ENCODE data around the gene PTPRJ.

Gene PTPRJ

GRCh38 chr11:48058788-48059187 lies 78.4 kb downstream of the PTPRJ start:
- DNase-seq (ENCODE audit: low read depth in 3 of 3, low spot score in 1 of 3): no peak

GRCh38 chr11:48062649-48063048 lies 82.3 kb downstream of the PTPRJ start:
- DNase-seq (ENCODE audit: low read depth in 3 of 3, low spot score in 1 of 3): no peak

- DNase-seq (ENCODE audit: low read depth in 3 of 3, low spot score in 1 of 3): no peak
Measured at GRCh38 chr11:48063424-48063978, 83.1 kb downstream of the PTPRJ start.

- no peak for DNase-seq (ENCODE audit: low read depth in 3 of 3, low spot score in 1 of 3)
Measured at GRCh38 chr11:48064306-48064705, 83.9 kb downstream of the PTPRJ start.

- DNase-seq (ENCODE audit: low read depth in 3 of 3, low spot score in 1 of 3): no peak
Measured at GRCh38 chr11:48066881-48067800, 86.8 kb downstream of the PTPRJ start.

- DNase-seq (ENCODE audit: low read depth in 3 of 3, low spot score in 1 of 3): no peak
Measured at GRCh38 chr11:48073031-48073861, 92.9 kb downstream of the PTPRJ start.

- no peak for DNase-seq (ENCODE audit: low read depth in 3 of 3, low spot score in 1 of 3)
Measured at GRCh38 chr11:48074425-48075181, 94.2 kb downstream of the PTPRJ start.

GRCh38 chr11:48075637-48076036 lies 95.3 kb downstream of the PTPRJ start:
- no peak for DNase-seq (ENCODE audit: low read depth in 3 of 3, low spot score in 1 of 3)

- DNase-seq (ENCODE audit: low read depth in 3 of 3, low spot score in 1 of 3): no peak
Measured at GRCh38 chr11:48077251-48077650, 96.9 kb downstream of the PTPRJ start.

GRCh38 chr11:48078689-48079088 lies 98.3 kb downstream of the PTPRJ start:
- DNase-seq (ENCODE audit: low read depth in 3 of 3, low spot score in 1 of 3): no peak

- DNase-seq (ENCODE audit: low read depth in 3 of 3, low spot score in 1 of 3): no peak
Measured at GRCh38 chr11:48079596-48079995, 99.2 kb downstream of the PTPRJ start.

- DNase-seq (ENCODE audit: low read depth in 3 of 3, low spot score in 1 of 3): no peak
Measured at GRCh38 chr11:48080301-48080861, 100.0 kb downstream of the PTPRJ start.

GRCh38 chr11:48081151-48082010 lies 101.0 kb downstream of the PTPRJ start:
- no peak for DNase-seq (ENCODE audit: low read depth in 3 of 3, low spot score in 1 of 3)

- DNase-seq (ENCODE audit: low read depth in 3 of 3, low spot score in 1 of 3): no peak
Measured at GRCh38 chr11:48082771-48083170, 102.4 kb downstream of the PTPRJ start.

GRCh38 chr11:48083421-48083820 lies 103.1 kb downstream of the PTPRJ start:
- no peak for DNase-seq (ENCODE audit: low read depth in 3 of 3, low spot score in 1 of 3)

- DNase-seq (ENCODE audit: low read depth in 3 of 3, low spot score in 1 of 3): no peak
Measured at GRCh38 chr11:48085688-48086087, 105.3 kb downstream of the PTPRJ start.

GRCh38 chr11:48087422-48087821 lies 107.1 kb downstream of the PTPRJ start:
- DNase-seq (ENCODE audit: low read depth in 3 of 3, low spot score in 1 of 3): no peak

GRCh38 chr11:48087974-48088681 lies 107.8 kb downstream of the PTPRJ start:
- DNase-seq (ENCODE audit: low read depth in 3 of 3, low spot score in 1 of 3): no peak

- no peak for DNase-seq (ENCODE audit: low read depth in 3 of 3, low spot score in 1 of 3)
Measured at GRCh38 chr11:48088682-48089050, 108.3 kb downstream of the PTPRJ start.
